Esophagus muscularis mucosa (tissue), 4 donors: ENCODE results near the gene GIMAP6. TPM values are rescaled to one million over a fixed set of nuclear protein-coding genes. Genes with fewer than 3 reads are reported as not detected.
"Not testable (repeated sequence)": the region's sequence is repeated elsewhere in the genome, so short reads cannot be mapped to it uniquely, and the experiment has no call there.

ENCODE experiments used
- DNase-seq: peaks from one replicate; pipeline ENCODE4 v3.0.0-alpha.2; 2017; ENCODE audit errors: extremely low spot score
- H3K27ac ChIP-seq, 4 donors: fragments of 200-600 bp; sonication (generic); replicated peaks in 1 of 4; 1 replicate in 3 of 4; 2 replicates in 1 of 4; pipeline ENCODE4 v1.5.1; 2016 to 2019; ENCODE audit warnings: mild to moderate bottlenecking in 1 of 4
- H3K27me3 ChIP-seq, 4 donors: fragments of 200-600 bp; sonication (generic); one replicate each; pipeline versions ENCODE4 v1.5.1 to v1.6.0; 2016 to 2019
- H3K36me3 ChIP-seq, 4 donors: fragments of 200-600 bp; sonication (generic); one replicate each; pipeline ENCODE4 v1.5.1; 2016 to 2019
- H3K4me1 ChIP-seq, 4 donors: fragments of 200-600 bp; sonication (generic); one replicate each; pipeline ENCODE4 v1.5.1; 2016 to 2019
- H3K4me3 ChIP-seq, 4 donors: fragments of 200-600 bp; sonication (generic); 1 replicate in 2 of 4; 2 replicates in 2 of 4; pipeline ENCODE4 v1.5.1; 2016 to 2019; ENCODE audit warnings: mild to moderate bottlenecking in 4 of 4, moderate library complexity in 1 of 4
- H3K9me3 ChIP-seq, 4 donors: fragments of 200-600 bp; sonication (generic); 1 replicate in 3 of 4; 2 replicates in 1 of 4; pipeline ENCODE4 v1.5.1; 2016 to 2019
- CTCF ChIP-seq, 3 experiments: fragments of 200-600 bp in 2 of 3; fragments of 450-650 bp in 1 of 3; sonication (generic) in 2 of 3; IDR thresholded peaks; one replicate each; pipeline ENCODE4 v1.5.1; 2017 to 2019; ENCODE audit warnings: antibody characterized with exemption in 3 of 3, mild to moderate bottlenecking in 2 of 3, moderate library complexity in 1 of 3
- EP300 ChIP-seq: sonication (generic); formaldehyde crosslinking; IDR thresholded peaks from one replicate; pipeline ENCODE4 v1.6.1; 2017; ENCODE audit warnings: antibody characterized with exemption
- POLR2A ChIP-seq: fragments of 450-650 bp; IDR thresholded peaks from one replicate; pipeline ENCODE4 v1.6.1; 2017; ENCODE audit warnings: antibody characterized with exemption, moderate library complexity, mild to moderate bottlenecking, low read depth
- POLR2AphosphoS5 ChIP-seq, 2 donors: sonication (generic); formaldehyde crosslinking; IDR thresholded peaks; one replicate each; pipeline ENCODE4 v1.6.1; 2017; ENCODE audit warnings: antibody characterized with exemption in 2 of 2
- WGBS: methylation state at CpG from one replicate; pipeline ENCODE4 v1.1.5; 2018; 5-methylcytosine and 5-hydroxymethylcytosine counted together
- intact Hi-C: fragments of 100-400 bp; cut with DNase I; formaldehyde crosslinking; loops from one replicate; pipeline ENCODE4 v1.15.1; 2023
- total RNA-seq, 4 donors: library from RNA; depleted of rRNA; stranded (reverse); fragments of >200 nt; gene quantifications; one replicate each; pipeline versions ENCODE4 v1.1.0 to v1.2.1, GENCODE V29; 2016

GIMAP6 gene
- total RNA-seq, 4 donors from 2014 or later, result 25.7 to 45.9 (median 37.2) TPM

- DNase-seq, result no peak
- Histone ChIP-seq H3K4me3 (no peak overlapping the region), H3K4me1 (peaks cover 0 to 10% (median 5%) of the 10 kb centered on the region in 4 donors), H3K27me3 (no peaks in the 10 kb centered on the region), H3K9me3 (peaks cover 0 to 1% (median 0%) of the 10 kb centered on the region in 4 donors), H3K36me3 (no peaks in the 10 kb centered on the region), H3K27ac (peak overlapping the region; percentile 44 to 67 (median 58))
- intact Hi-C loops, result no loop called here
- TF ChIP-seq POLR2AphosphoS5 (IDR thresholded peaks at IDR 0.05) (peak; percentile 43 to 65), CTCF (IDR thresholded peaks at IDR 0.05) (no peak), EP300 (no peak)
Measured at GRCh38 chr7:150586785-150587152, 45.4 kb downstream of the GIMAP6 start.

- no peak overlapping the region for H3K4me3 ChIP-seq
- intact Hi-C loops, result no loop called here
- H3K27ac ChIP-seq, result peak overlapping the region; percentile 10 to 67 (median 34)
- H3K36me3 ChIP-seq, result no peaks in the 10 kb centered on the region
- H3K27me3 ChIP-seq, result no peaks in the 10 kb centered on the region
- 57% methylated on average over 4 of the region's 4 CpGs for WGBS
- peaks cover 0 to 10% (median 5%) of the 10 kb centered on the region in 4 donors for H3K4me1 ChIP-seq
- no peak for DNase-seq
- peaks cover 0 to 3% (median under 1%) of the 10 kb centered on the region in 4 donors for H3K9me3 ChIP-seq
- no peak for TF ChIP-seq POLR2AphosphoS5 (IDR thresholded peaks at IDR 0.05)
- no peak for TF ChIP-seq EP300
- TF ChIP-seq CTCF (IDR thresholded peaks at IDR 0.05), result no peak
Measured at GRCh38 chr7:150586068-150586784, 46.0 kb downstream of the GIMAP6 start.

GRCh38 chr7:150585199-150585598 is 47.0 kb downstream of the GIMAP6 start:
- intact Hi-C loops, result no loop called here
- Histone ChIP-seq H3K4me1 (peaks cover 0 to 10% (median 5%) of the 10 kb centered on the region in 4 donors), H3K9me3 (peaks cover 0 to 12% (median 6%) of the 10 kb centered on the region in 4 donors), H3K4me3 (no peak overlapping the region), H3K36me3 (no peaks in the 10 kb centered on the region), H3K27ac (peak overlapping the region in 3 of 4 donors; percentile 10 to 67 (median 58)), H3K27me3 (no peaks in the 10 kb centered on the region)
- no peak for DNase-seq
- TF ChIP-seq POLR2A, result no peak
- no peak for TF ChIP-seq CTCF (IDR thresholded peaks at IDR 0.05)
- no peak for TF ChIP-seq EP300
- TF ChIP-seq POLR2AphosphoS5 (IDR thresholded peaks at IDR 0.05), result no peak
- WGBS, result 79% methylated on average over 7 of the region's 7 CpGs

- Histone ChIP-seq H3K36me3 (no peaks in the 10 kb centered on the region), H3K9me3 (peaks cover 0 to 14% (median 6%) of the 10 kb centered on the region in 4 donors), H3K4me1 (peaks cover 0 to 5% (median 2%) of the 10 kb centered on the region in 4 donors), H3K27me3 (no peaks in the 10 kb centered on the region), H3K4me3 (no peak overlapping the region), H3K27ac (no peak overlapping the region)
- DNase-seq, result no peak
- WGBS, result 88% methylated on average over 3 of the region's 3 CpGs
- TF ChIP-seq EP300 (no peak), POLR2AphosphoS5 (IDR thresholded peaks at IDR 0.05) (no peak), CTCF (IDR thresholded peaks at IDR 0.05) (no peak), POLR2A (no peak)
- intact Hi-C loops, result no loop called here
Measured at GRCh38 chr7:150580638-150581394, 51.4 kb downstream of the GIMAP6 start.

GRCh38 chr7:150579979-150580637 is 52.1 kb downstream of the GIMAP6 start:
- H3K4me3 ChIP-seq, H3K36me3 ChIP-seq, H3K4me1 ChIP-seq, intact Hi-C loops, DNase-seq, H3K27me3 ChIP-seq, H3K27ac ChIP-seq: not testable (repeated sequence)
- peaks cover 0 to 21% (median 6%) of the 10 kb centered on the region in 4 donors for H3K9me3 ChIP-seq
- WGBS, result 60% methylated on average over 7 of the region's 7 CpGs
